Measurements from ENCODE around the gene MAP4K3.

The MAP4K3 gene

DNA sequence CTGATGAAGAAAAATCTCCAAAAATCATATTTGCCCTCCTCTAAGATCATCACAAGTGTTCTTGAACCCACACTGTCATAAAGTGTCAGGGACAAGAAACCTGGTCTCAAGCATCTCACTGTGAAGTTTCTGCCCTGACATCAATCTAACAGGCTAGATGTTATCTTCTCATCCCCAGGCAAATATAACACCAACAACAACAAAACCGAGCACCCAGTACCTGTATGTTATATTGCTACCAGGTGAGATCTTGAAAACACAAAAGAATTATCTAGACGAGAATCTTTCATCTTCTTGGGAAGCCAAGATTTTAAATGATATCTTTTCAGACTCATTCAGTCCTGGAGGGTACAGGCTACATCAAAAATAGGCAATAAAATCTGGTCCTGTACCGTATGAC lies 8.8 kb upstream of the MAP4K3 start:
- DNase-seq (ENCODE audit: low spot score): no peak

DNA sequence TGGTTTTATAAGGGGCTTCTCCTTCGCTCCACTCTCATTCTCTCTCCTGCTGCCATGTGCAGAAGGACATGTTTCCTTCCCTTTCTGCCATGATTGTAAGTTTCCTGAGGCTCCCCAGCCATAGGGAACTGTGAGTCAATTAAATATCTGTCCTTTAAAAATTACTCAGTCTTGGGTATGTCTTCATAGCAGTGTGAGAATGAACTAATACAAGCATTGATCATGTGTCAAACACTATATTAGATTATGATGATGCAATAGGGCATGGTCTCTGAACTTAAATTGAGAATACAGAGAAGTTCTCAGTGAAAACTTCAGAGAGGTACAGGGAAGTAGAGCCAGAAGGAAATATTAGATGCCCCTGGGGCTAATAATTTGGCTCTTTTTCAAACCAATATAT lies 5.9 kb upstream of the MAP4K3 start:
- no peak for DNase-seq (ENCODE audit: low spot score)

DNA sequence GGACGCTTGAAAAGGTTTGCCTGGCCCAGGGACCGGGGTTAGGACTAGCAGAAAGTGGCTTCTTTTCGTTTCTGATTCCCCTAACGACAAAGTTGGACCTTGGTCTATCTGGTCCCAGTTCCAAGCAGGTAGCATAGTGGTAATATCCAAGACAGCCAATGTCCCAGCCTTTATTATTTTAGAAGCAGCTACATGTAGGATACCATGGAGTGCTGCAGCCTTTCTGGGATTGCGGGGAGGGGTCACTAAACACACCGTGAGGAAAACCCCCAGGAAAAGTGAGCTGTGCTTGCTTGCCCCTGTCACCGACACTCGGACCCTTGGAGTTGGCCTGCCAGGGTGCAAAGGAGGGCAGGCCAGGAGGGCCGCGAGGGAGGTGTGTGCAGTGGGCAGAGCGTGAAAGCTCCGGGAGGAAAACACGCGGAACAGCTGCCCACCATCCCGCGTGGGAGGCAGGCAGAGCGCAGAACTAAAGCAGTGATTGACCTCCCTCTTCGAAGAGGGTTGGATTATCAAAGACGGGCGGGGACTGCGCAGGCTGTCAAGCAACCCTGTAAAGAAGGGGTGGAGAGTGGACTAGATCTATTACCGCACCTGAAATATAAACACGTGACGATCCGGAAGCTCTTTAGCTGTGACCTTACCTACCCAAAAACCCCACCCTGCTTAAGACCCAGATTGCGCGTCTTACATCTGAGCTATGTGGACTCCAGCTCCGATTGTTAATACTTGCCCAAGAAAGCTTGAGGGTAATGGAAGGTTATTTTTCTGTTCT lies 624 bp upstream of the MAP4K3 start:
- peak; percentile 47 for DNase-seq (ENCODE audit: low spot score)

DNA sequence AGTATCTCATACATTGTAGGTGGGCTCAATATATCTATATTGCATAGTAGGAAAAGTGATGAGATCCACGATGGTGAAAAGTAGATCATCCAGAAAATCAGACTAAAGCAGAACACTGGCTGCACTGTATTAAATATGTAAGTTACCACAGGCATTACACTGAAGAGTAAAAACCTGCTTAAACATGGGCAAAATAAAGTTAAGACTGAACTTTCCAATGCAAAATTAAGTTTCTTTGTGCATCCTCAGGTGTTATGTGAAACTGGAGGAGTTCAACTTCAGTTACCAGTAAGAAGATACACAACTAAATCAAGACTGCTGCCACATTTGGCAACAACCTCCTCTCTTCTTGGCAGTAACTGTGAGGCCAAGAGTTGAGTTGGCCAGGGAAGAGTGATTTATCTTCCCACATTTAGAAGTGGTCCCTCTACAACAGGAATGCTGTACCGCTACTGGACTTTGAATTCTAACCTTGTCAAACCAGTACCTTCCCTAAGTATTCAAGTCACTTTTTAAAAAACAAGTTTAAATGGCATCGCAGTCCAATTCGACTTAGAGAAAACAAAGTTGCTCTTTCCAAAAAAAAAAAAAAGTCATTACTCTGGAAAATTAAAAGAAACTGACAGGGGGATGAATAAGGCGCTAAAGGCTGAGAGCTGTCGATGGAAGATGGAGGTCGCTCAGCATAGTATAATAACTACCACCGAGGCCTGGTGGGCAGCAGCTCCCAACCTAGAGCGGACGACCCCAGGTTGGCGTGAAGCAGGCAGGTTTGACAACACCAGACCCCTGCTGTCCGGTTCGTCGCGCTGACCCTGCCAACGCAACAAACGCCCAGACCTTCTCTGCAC lies 1.1 kb downstream of the MAP4K3 start:
- peak; percentile 15 for DNase-seq (ENCODE audit: low spot score)

DNA sequence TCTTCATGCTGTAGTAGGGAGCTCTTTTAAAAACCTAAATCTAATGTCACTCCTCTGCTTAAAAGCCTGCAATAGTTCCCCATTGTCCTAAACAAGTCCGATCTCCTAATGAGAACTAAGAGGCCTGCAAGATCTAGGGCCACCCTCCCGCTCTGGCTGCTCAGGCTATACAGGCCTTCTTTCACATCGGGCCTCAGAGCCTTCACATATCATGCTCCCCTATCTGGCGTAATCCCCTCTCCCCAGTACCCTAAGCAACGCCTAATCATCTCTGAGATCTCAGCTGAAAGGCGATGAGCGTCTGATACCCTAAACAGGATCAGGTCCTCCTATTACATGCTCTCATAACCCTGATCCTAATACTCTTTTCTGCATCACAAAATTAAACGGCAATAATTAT lies 1.9 kb downstream of the MAP4K3 start:
- peak; percentile 28 for DNase-seq (ENCODE audit: low spot score)

DNA sequence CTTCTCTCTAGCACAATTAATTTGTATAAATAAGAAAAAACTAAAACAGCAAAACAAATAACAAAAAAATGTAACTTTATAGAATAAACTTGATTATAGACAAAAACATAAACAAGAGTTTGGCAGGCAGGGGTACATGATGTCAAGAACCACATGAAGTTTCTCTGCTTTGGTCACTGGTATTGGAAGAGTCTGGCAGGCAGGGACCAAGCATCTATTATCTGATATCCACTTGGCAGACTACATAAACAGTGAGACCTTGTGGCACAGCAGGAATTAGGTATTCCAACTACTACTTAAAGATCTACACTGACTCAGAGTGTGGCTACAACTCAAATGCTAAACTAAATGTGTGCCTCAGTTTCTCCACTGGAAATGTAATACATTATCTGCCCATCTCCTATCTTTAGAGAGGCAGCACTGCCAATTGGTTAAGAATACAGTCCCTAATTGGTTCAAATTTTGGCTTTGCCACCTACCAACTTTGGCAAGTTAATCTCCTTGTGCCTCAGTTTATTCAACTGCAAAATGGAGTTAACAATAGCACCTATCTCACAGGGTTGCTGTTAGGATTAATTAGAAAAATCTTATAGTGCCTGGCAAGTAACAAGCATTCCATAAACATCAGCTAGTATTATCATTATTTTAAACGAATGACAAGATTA lies 2.7 kb downstream of the MAP4K3 start:
- DNase-seq (ENCODE audit: low spot score): no peak

DNA sequence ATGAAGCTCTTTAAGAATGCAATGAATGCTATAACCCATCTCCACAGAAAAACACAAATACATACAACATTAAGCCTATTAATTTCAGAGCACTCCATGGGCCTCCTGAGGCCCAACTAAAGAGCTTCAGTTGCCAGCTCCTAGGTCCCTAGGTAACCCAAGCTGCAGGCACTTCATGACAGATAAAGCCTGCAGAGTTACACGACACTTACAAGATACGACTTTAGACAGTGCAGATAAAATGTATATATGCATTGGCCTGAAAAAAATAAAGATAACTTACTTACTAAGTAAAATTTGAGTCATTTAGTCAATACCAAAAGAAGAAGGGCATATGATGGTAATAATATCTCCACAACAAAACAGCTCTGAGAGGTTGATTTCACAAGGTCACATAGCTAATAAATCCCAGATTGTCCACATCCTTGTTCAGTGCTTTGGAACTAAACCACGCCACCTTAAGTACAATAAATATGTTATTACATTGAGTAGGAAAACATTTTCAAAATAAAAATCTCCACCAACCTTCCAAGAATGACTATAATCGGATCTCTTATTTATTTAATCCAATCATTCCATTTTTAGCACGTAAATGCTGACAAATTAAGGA lies 3.4 kb downstream of the MAP4K3 start:
- DNase-seq (ENCODE audit: low spot score): no peak

DNA sequence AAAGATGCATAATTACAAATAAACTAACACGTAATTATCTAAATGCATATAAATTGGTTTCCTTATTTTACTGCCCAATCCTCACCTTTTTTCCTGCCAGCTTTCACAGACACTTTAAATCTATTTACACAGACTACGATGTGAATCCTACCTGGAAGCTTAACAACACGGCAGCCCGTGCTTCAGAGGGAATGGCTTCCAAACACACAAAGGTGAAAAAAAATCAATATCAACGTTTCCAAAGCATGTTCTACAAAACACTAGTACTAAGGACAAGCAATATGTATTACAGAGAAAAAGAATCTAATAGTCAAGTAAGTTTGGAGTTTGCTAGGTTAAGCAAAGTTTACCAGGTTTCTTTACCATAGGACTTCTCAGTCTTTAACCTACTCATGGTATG lies 4.4 kb downstream of the MAP4K3 start:
- DNase-seq (ENCODE audit: low spot score): no peak

DNA sequence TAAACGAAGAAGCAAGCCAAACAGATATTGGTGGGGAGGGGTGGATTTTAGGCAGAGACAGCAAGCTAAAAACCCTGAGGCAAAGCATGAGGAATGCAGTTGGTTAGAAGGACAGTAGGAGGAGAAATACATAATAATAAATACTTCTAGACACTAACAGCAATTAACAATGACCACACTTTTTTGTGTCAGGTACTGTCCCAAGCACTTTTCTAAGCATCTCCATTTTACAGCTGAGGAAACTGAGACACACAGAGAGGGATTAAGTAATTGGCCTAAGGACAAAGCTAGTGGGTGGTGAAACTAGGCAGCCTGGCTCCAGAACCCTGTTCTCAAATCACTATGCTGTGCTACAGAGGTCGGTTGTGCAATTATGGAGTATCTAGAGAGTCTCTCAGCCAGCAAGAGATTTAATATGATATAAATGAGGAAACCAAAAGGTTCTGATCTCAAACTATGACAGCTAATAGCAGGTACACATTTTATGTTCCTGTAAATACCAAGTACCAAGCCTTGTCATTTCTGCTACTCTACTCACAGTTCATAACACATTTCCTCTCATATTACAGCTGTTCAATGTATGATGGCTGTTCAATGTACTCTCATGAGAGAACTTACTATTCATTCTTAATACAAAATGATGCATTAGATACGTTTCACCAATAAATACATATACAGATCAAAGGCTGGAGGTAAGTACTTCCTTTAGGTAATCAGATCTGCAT lies 5.3 kb downstream of the MAP4K3 start:
- no peak for DNase-seq (ENCODE audit: low spot score)

DNA sequence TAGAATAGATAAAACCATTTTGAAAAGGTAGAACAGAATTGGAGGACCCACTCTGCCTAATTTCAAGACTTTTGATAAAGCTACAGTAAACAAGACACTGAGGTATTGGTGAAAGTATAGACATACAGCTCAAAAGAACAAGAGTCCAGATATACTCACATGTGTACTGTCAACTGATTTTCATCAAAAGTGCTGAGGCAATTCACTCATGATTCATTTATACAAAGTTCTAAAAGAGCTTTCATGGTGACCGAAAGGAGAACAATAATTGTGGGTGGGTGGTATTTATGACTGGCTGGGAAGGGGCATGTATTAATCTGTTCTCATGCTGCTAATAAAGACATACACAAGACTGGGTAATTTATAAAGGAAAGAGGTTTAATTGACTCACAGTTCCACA lies 7.3 kb downstream of the MAP4K3 start:
- DNase-seq (ENCODE audit: low spot score): no peak

DNA sequence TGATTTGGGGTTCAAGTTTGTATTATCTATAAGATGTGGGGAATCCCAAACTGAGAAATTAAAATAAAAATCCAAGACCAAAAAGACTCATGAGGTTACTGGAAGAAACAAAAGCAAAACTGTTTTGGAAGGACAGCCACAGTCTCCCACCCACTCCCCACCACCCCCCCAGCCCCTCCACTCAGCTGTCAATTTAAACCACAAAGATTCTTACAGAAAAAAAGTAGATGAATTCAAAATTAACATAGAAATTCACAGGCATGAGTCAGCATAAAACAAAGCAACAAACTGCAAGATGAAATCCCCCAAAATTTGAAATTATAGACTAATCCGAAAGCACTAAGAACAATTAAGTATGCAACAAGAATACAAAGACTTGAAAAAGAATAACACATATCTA lies 12.1 kb downstream of the MAP4K3 start:
- no peak for DNase-seq (ENCODE audit: low spot score)

DNA sequence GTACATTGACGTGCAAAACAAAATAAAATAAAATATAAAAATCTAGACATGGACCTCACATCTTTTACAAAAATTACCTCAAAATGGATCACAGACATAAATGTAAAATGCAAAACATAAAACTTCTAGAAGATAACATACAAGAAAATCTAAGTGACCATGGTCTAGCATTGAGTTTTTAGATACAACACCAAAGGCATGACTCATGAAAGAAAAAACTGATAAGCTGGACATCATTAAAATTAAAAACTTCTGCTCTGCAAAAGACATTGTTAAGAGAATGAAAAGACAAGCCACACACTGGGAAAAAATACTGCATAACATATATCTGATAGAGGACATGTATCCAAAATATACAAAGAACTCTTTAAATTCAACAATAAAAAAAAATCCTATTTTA lies 14.4 kb downstream of the MAP4K3 start:
- no peak for DNase-seq (ENCODE audit: low spot score)

DNA sequence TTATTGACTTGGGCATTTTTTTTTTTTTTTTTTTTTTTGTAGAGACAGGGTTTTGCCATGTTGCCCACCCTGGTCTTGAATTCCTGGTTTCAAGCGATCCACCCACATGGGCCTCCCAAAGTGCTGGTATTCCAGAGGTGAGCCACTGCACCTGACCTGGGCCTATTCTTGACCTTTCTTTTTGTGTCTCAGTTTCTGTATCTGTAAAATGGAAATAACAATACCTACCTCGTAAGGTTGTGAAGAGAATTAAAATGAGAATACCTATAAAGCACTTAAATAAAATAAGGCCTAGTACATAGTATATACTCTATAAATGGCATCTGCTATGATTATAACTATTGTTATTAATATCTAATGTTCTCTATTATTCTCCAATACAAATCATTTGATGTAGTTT lies 15.7 kb downstream of the MAP4K3 start:
- no peak for DNase-seq (ENCODE audit: low spot score)

DNA sequence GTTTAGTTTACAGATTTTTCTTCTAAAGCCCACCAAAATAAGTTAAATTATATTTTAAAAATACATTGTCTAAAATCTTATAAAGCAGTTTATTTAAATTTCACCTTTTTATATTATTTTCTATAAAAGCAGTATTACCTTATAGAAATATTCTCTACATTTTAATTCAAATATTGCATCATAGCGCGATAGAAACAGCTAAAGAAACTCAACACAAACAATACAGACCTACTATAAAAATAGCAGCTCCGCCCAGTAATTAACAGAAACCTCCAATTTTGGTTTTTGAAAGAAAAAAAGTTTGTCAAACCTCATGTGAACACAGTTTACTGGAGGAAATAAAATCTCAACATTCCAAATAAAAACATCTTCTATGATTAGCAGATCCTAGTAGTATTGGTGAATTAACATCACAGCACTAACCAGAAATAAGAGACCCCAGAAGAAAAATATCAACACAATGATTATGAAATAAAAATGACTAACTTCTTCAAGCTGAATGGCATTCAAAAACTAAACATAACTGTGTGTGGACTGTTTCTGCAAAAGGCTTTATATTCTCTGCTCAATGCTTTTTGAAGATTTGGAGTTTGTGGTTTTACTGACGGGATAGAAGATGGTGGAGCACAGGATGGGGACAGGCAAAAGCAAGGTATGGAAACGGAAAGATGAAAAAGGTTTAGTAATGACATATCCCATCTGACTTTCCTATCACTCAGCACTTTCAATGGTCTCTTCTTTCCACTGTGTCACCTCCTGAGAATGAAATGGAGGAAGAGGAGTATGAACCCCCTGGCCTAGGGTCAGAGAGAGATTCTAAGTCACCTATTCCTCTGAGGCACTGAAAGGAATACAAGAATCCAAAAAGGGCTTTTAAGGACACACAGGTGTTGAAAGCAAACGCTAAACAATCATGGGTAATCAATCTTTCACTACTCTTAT lies 17.5 kb downstream of the MAP4K3 start:
- DNase-seq (ENCODE audit: low spot score): no peak

DNA sequence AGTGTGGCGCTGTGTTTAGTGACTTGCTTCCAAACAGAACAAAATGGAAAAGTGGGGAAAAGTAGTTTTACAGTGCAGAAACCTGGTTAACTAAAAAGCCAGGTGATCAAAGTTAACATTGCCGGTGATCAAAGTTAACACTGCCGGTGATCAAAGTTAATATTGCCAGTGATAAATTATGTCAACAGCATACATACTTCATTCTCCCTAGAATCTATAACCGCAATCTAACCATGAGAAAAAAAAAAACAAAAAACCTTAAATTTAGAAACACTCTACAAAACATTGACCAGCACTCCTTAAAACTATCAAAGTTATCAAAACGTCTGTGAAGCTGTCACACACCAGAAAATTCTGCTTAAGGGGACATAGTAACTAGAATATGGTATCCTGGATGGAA lies 18.6 kb downstream of the MAP4K3 start:
- DNase-seq (ENCODE audit: low spot score): no peak

DNA sequence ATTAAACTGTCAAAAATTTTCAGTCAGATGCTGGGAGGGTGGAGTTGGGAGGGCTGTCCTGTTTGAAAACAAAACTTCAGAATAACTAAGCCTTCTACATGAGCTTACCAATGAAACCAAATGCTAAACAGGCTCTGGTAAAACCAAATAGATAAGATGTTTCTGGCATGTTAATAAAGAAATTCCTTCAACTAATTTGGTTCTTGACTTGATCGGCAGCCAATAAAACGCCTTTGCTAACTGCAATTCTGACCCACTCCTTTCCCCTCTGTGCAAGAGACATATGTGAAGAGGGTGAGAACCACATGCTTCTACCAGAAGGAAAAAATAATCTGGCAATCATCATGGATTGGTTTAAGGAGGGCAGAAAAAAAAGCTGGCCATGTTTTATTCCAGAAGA lies 20.9 kb downstream of the MAP4K3 start:
- DNase-seq (ENCODE audit: low spot score): no peak

DNA sequence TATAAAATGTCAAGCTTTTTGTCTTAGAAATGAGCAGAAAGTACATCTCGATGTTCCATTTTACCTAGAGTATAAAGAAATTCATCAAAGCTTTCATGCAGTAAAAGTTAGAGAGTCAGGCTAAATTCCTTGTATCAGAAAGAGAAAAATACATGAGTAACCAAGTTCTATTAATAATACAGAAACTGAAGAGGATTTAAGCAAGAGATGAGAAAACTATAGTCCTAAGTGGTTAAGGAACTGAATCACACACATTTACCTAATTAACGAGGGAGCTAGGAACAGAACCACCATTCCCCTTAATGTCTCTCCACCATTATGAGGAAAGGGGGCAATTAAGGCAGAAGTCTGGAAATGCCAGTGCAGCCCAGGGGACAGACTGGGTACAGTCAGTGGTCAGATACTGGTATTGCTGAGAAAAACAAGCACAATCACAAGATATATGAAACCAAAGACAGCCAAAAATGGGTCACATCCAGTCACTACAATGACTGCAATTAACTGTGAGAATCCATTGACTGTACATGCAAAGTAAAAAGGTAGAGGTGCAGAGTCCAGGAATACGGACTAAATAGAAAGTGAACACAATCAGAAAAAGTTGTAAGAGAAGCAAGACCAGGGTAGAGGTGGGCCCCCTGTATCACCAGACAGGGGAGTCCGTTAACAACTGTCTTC lies 23.9 kb downstream of the MAP4K3 start:
- no peak for DNase-seq (ENCODE audit: low spot score)

DNA sequence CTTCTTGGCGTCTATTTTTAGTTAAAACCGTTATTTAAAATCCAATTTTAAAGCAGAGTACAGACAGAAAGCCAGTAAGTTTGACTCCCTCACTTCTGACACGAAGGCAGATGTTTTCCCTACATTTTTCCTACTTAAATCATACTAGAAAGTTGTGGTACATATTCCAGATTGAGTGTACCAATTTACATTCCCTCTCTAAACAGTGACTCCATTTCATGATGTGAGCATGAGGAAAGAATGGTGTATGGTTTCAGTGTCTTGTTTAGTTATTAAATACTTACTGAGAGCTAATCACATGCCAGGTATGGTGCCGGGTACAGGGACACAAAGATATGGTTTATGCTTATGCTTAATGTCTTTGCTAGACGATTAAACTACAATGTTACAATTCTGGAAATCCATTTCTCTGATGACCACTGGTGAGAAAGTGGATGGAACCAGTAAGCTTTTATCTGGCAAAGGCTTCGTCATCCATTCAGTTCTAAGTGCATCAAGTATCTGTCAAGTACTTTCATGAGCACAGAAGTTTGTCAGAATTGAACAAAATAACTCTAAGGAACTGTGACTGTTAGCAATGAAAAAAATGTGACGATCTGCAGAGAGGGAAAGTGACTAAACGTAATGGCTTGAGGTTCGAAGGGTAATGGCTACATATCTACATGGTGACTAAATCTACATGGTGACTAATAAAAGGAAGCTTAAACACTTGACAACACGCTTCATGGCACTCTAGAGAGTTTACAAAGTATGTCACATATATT lies 25.7 kb downstream of the MAP4K3 start:
- no peak for DNase-seq (ENCODE audit: low spot score)

Data from SK-N-DZ (cell line).